C1 segment of cervical spinal cord (tissue), 14 donors: ENCODE data around the gene PDXDC1.
A peak's percentile ranks its signal among the peaks of the same experiment; 100 is the strongest.
"Not testable (repeated sequence)": the region's sequence is repeated elsewhere in the genome, so short reads cannot be mapped to it uniquely, and the experiment has no call there.

ENCODE experiments used
- DNase-seq, 14 donors: peaks; one replicate each; lab custom pipeline; 2025; lab: John Stamatoyannopoulos, UW

Gene PDXDC1

DNA sequence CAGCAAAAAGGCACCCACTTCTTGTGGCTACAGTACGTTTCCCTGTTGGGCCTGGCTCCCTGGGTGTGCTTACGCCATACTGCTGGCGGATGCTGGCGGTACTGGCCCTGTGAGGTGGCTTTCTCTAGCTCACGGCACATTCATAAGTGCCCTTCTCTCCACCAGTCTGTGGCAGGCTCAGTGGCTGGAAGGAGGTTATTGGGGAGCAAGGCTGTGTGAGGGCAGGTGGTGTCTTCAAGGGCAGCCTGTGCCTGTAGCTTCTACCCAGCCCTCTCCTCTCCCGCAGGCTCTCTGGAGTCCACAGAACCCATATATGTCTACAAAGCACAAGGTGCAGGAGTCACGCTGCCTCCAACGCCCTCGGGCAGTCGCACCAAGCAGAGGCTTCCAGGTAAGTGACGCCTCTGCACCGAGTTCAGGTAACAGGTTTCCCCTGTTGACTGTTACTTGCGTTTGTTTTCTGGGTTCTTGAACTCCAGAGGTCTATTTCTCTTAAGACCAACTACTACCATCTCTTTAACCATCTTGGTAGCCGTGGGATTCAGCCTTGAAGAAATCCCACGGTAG, 60.4 kb downstream of the PDXDC1 start:
- DNase-seq: no peak

DNA sequence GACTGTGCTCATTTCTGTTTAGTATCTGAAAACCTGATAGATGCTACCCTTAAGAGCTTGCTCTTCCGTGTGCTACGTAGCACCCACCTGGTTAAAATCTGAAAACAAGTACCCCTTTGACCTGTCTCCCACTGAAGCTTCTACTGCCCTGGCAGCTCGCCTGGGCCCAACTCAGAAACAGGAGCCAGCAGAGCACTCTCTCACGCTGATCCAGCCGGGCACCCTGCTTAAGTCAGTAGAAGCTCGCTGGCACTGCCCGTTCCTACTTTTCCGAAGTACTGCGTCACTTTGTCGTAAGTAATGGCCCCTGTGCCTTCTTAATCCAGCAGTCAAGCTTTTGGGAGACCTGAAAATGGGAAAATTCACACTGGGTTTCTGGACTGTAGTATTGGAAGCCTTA, 62.2 kb downstream of the PDXDC1 start:
- DNase-seq: no peak

DNA sequence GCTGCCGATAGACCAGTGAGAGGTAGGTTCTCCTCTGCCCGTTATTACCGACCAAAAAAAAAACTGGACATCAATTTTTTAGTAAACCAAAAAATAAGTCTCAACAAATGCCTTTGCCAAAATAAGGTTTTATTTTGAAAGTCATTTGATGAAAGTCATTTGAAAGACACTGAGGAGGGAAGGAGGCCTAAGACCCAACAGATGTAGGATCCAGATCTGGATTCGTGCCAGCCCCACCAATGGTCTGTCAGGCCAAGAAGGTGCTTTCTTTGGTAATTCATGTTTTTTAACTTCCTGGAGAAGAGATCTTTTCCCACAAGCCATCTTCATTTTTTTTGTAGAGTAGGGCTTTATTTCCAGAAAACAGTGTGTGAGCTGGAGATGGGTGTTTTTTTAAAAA, 62.9 kb downstream of the PDXDC1 start:
- no peak for DNase-seq

DNA sequence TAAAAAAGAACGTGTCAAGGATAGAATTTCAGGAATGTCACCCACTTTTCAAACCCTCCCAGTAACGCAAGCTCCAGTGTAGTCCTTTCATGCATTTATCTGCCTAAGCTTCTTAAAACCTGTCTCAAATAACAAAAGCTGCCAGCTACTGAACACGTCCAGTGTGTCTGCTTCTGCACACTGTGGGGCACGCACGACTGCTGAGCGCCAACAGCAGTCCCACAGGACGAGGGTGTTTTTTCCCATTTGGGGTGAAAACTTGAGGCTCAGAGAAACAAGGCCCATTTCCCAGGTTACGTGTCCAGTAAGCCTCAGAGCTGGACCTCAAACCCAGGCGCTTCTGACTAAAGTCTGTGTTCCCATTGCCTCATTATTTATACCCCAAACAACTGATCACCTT, 63.9 kb downstream of the PDXDC1 start:
- no peak for DNase-seq

DNA sequence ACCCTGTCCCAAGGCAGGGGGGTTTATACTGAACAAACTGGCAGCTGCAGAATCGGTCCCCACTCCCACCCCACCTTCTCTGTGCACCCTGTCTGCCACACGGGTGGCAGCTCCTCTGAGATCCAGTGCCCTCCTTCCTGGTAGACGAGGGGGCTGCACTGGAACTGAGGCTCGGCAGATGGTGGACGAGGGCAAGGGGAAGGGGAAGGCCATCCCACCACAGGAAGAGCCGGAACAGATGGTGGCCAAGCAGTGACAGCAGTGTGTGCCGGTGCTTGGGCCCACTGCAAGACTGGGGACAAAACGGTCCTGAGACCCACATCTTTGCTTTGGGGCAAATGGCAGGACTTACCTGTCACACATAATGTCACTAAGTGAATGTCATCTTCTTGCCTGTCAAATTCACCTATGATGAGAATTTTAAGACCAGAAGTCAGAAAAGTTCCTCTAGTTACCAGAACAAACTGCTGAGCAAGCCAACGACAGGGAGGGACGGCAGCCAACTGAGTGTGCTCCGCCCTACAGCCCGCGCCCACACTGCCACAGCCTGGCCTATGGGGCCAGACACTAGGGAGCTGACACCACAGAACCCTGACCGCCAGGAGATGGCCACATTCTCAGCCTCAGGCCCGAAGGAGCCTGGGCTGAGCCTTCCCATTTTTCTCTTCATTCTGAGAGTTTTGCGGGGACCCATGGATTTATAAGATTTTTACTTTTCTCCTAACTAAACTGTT, 66.6 kb downstream of the PDXDC1 start:
- peak in 12 of 14 donors; percentile 17 to 70 (median 38) for DNase-seq

DNA sequence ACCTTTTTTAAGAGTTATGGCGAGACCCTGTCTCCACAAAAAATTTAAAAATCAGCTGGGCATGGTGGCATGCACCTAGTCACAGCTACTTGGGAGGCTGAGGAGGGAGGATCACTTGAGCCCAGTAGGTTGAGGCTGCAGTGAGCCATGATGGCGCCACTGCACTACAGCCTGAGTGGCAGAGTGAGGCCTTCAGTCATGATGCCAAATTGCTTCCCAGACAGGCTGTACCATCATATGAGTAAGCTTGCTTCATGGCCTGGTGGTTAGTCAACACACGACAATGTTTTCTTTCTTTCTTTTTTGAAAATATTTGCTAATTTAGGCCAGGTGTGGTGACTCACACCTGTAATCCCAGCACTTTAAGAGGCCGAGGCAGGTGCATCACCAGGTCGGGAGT, 68.5 kb downstream of the PDXDC1 start:
- DNase-seq: no peak

DNA sequence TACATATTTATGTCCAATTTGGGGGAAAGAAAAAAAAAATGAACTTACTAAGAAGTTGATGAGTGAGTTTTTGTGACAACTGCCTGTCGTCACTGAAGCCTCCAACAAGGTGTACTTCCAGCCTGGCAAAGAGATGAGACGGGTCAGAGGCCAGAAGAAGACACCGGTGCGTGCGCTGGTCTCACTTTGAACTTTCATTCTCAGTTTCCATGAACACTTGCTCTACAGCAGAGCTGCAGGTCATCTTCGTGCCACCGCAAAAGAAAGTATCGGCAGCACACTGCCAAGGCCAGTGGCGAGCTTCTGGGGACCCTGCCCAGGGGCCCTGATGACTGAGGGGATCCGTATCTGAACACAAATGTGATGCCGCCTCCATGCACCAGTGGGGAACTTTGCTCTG, 69.5 kb downstream of the PDXDC1 start:
- no peak for DNase-seq

DNA sequence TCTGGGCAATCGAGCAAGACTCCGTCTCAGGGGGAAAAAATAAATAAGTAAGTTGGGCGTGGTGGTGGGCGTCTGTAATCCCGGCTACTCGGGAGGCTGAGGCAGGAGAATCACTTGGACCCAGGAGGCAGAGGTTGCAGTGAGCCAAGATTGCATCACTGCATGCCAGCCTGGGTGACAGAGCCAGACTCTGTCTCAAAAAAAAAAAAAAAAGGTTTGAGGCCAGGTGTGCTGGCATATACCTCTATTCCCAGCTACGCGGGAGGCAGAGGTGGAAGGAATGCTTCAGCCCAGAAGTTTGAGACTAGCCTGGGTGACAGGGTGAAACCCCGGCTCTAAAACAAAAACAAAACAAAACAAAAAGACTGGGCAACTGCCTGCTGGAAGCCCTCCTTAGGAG, 70.4 kb downstream of the PDXDC1 start:
- not testable (repeated sequence) for DNase-seq

DNA sequence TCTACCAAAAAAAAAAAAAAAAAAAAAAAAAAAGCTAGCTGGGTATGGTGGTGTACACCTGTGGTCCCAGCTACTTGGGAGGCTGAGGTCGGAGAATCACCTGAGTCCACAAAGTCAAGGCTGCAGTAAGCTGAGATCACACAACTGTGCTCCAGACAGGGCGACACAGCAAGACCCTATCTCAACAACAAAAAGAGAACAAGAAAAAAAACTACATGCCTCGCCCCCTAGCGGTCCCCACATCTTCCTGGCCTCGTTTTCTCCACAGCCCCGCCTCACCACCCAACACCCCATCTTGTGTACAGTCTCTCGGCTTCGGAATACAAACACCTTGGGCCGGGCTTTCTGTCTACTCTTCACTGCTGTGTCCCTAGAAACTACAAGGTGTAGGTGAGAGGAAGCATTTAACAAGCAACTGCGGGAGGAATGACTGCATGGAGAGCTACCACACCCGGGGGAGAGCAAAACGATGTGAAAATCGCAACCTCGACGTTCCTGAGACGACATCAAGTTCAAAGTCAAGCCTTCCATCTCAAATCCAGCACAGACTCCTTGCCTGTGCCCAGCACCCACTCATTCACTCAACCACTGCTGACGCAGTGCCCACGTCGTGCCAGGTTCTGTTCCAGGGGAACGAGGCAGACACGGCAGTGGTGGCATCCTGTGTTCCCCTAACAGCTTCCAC, 72.0 kb downstream of the PDXDC1 start:
- no peak for DNase-seq

DNA sequence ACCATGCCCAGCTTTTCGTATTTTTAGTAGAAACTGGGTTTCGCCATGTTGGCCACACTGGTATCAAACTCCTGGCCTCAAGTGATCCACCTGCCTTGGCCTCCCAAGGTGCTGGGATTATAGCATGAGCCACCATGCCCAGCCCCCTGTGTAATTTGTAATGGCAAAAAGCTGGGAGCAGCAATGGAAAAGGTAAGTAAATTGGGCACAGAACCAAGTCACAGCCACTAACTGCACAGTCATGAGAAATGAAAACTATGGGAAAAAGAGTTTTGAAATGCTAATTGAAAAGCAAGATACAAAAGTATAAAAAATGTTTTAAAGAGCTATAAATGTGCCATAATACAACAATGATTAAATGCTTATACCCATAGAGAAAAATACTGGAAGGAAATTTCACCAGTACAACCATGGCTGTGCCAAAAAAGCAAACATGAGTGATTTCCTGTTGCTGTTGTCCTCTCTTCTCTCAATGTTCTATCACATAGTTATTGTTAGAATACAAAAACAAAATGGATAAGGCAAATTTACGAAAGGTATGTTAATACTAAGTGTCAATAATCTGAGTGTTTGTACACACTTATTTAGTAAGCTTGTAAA, 74.9 kb downstream of the PDXDC1 start:
- no peak for DNase-seq

DNA sequence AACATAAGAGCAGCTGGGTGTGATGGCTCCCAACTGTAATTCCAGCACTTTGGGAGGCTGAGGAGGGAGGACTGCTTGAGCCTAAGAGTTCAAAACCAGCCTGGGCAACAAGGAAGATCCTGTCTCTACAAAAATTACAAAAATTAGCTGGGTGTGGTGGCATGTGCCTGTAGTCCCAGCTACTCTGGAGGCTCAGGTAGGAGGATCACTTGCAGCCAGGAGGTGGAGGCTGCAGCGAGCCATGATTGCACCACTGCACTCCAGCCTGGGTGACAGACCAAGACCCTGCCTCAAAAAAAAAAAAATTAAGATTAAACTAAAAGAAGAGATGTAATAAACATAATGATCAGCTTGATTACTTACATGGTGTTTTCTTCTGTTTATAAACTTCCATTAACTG, 75.6 kb downstream of the PDXDC1 start:
- not testable (repeated sequence) for DNase-seq

DNA sequence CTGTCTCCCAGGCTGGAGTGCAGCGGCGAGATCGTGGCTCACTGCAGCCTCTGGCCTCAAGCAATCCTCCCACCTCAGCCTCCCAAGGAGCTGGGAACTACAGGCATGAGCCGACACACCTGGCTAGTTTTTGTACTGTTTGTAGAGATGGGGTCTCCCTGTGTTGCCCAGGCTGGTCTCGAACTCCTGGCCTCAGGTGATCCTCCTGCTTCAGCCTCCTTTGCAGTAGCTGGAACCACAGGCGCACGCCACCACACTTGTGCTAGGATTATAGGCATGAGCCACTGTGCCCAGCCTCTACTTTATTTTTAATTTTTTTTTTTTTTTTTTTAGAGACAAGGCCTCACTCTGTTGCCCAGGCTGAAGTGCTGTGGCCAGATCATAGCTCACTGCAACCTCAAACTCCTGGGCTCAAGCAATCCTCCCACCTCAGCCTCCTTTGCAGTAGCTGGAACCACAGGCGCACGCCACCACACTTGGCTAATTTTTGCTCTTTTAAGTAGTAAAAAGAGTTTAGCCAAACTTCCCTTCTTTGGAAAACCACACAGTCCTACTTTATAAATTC, 76.6 kb downstream of the PDXDC1 start:
- no peak for DNase-seq

DNA sequence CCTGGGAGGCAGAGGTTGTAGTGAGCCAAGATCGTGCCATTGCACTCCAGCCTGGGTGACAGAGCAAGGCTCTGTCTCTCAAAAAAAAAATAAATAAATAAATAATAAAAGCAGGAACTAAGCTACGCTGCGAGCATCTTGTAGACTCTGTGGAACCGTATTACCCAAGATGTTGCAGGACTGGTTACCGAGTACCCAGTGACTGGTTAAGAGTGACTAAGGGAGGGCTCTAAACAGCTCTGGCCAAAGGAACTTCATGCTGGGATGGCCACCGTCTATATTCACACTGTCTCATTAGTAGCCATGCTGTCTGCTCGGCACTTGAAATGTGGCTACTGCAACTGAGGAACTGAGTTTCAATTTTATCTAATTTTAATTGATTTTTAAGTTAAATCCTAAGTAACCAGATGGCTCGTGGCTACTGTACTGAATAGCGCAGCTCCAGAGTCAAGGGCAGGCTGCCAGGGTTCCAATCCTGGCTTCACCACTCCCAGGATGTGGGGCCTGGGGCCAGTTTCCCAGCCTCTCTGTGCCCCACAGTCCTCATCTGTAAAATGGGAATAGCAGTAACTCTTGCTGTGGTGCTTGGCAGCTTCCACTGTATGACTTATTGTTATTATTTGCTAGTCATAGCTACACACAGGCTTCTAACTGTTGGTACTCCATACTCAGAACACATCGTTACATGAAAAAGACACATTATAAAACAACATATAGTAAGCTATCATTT, 78.1 kb downstream of the PDXDC1 start:
- DNase-seq: no peak

DNA sequence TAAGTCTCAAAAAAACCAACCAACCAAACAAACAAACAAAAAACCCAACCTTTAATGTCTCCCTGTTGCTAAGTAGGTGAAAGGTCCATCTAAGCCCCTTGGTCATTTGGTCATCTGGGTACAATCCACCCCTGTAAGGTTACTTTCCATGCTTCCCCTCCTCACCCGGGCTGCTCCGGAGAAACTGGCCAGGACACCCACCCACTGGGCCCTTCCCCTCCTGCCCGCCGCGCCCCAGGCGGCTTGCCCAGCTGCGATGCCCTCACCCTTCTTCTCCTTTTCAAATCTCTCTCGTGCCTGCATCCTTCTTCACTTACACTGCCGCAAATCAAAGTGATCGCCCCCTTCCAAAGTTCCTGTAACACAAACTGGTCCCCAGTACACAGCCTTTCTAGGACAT, 79.1 kb downstream of the PDXDC1 start:
- no peak for DNase-seq

DNA sequence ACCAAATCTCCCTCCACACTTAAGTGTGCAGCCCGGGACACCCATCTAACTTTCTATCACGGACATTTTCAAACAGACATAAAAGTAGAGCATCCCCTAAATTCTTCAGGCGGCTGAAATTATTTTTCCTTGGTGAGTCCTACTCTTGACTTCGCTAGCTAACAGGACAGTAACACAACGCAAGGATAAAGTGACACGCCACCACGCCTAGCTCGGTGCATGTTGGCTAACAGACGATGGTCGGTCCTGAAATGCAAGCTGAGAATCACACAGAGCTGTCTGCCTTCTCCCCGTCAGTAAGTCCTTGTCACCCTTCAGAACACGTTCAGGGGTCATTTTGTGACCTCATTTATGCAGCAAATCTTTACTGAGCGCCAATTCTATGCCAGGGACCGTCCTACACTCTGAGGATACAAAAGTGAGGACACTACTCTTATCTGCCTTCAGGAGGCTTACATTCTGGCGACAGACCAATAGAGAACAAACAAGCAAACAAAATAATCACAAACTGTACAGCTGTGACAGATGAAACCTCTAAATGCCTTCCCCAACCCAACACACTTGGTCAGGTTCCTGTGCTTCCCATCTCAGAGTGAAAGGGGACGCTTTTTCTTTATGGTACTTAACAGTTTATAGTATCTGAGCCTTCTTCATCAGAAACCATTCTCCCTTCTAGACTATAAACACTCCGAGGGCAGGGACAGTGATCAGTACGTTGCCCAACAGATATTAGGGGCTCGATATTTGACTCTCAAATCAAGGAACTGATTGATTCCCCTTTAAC, 79.7 kb downstream of the PDXDC1 start:
- DNase-seq: no peak

DNA sequence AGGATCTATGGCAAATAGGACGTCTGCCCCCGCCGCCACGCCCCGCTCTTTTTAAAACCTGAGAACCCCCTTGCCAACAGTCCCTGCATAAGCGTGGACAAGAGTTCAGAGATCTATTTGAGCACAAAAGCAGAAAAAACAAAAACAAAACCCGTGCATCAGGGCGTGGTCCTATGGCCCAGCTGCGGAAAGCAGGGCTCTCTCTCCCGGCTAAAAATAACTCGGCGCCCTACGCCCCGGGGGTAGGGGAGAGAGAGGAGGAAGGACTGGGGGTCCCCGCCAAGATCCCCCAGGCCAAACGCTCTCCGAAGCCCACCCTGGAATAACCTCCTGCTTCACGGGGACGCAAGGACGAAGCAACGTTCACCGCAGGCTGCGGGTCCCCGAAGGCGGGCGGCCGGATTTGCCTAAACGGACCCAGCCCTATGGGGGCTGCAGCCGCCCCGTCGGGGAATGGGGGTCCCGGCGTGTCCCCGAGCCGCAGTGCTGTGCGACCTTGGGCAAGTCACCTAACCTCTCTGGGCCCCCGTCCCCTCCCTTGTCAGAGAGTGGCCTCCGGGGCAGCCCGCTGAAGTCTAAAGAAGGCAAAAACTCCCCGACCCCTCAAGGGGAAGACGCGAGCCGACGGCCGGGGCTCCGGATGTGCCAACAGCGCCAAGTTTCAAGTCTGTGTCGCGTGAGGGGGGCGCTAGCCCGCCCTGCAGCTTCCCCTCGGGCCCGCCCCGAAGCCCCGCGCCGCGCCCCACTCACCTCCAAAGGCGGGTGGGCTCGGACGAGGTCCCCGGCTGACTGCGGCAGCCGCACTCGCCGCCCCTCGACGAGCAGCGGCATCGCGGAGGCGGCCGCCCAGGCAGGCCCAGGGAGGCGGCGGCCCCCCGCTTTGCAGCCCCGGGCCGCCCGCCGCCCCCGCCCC, 80.6 kb downstream of the PDXDC1 start:
- peak in 4 of 14 donors; percentile 46 to 75 (median 69) for DNase-seq

DNA sequence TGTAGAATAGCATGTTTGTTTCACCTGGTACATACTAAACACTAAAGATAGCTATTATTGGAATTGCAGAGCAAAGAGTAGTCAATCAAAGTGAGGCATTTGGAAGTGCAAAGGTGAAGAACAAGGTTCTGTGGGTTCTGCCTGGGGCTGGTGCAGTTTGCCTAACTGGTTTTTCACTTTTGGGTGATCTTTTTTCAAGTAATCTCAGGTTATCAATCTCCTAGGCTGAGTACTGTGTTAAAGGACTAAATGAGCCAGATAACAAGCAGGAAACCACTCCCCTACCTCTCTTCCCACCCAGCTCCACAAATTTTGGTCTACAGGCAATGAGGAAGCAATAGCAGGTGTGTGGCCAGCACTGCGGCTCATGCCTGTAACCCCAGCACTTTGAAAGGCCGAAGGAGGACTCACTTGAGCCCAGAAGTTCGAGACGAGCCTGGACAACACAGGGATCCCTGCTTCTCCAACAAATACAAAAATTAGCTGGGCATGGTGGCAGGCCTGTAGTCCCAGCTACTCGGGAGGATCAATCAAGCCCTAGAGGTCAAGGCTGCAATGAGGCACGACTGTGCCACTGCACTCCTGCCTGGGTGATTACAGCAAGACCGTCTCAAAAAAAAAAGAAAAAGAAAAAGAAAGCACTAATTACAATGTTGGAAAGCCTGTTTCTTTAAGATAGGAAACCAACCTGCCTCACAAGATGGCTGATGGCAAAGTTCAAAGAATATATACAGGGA, 83.0 kb downstream of the PDXDC1 start:
- no peak for DNase-seq

DNA sequence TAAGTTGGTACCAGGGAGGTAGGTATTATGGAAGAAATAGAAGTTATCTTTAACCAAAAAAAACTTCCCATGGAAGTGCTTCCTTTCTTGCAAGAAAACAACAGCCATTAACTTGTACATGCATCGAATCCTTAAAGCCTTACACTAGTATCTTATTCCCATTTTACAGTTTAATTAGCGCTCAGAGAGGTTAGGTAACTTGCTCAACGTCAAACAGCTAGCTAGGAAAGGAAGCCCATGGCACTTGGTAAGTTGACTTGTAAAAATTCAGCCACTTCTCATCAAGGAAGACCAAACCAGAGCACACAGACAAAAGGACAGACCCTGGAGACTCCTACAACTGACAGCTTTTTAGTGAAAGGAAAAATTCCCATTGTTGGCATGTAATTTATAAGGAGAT, 84.5 kb downstream of the PDXDC1 start:
- no peak for DNase-seq
